MCF 10A (cell line): ENCODE data around the gene ZPBP2. TPM values are rescaled to one million over a fixed set of nuclear protein-coding genes. Genes with fewer than 3 reads are reported as not detected.

Experiments used
- BruUV-seq: library from RNA; stranded (reverse); fragments of 400-500 nt; replicated peaks from 2 replicates; lab custom pipeline; 2021; lab: Mats Ljungman, UMichigan
- CTCF ChIA-PET: fragments of 300-600 bp; sonication (Branson Sonifier 250); formaldehyde crosslinking; extraction: SDS; loops from one replicate; lab custom pipeline; 2021; ENCODE audit warnings: antibody characterized with exemption, inconsistent platforms; lab: Yijun Ruan, JAX
- POLR2A ChIA-PET: fragments of 300-600, 350-650 bp; sonication (Branson Sonifier 250); formaldehyde crosslinking; extraction: SDS; loops from one replicate; lab custom pipeline; 2020; ENCODE audit warnings: antibody characterized with exemption, inconsistent platforms; lab: Yijun Ruan, JAX
- DNase-seq: peaks from one replicate; pipeline ENCODE4 v3.0.0-alpha.2; 2018; ENCODE audit not compliant: unreplicated experiment
- H3K27ac Mint-ChIP-seq: one replicate; pipeline ENCODE4 v1.8.0; 2022; ENCODE audit warnings: mild to moderate bottlenecking, low read depth, mixed read lengths; ENCODE audit not compliant: unreplicated experiment
- H3K27me3 Mint-ChIP-seq: one replicate; pipeline ENCODE4 v1.8.0; 2022; ENCODE audit warnings: mixed read lengths; ENCODE audit not compliant: insufficient read depth, unreplicated experiment
- H3K36me3 Mint-ChIP-seq: one replicate; pipeline ENCODE4 v1.8.0; 2022; ENCODE audit warnings: mild to moderate bottlenecking, moderate library complexity, mixed read lengths; ENCODE audit not compliant: insufficient read depth, unreplicated experiment
- H3K4me1 Mint-ChIP-seq: one replicate; pipeline ENCODE4 v1.8.0; 2022; ENCODE audit warnings: mixed read lengths; ENCODE audit not compliant: insufficient read depth, unreplicated experiment
- H3K4me3 Mint-ChIP-seq: one replicate; pipeline ENCODE4 v1.8.0; 2022; ENCODE audit warnings: mild to moderate bottlenecking, moderate library complexity, mixed read lengths; ENCODE audit not compliant: unreplicated experiment
- H3K9me3 Mint-ChIP-seq: one replicate; pipeline ENCODE4 v1.8.0; 2022; ENCODE audit warnings: mixed read lengths; ENCODE audit not compliant: unreplicated experiment
- CTCF ChIP-seq: fragments of 200-600 bp; IDR thresholded peaks from one replicate; pipeline ENCODE4 v1.8.0; 2022; ENCODE audit warnings: antibody characterized with exemption, mild to moderate bottlenecking; ENCODE audit not compliant: unreplicated experiment
- intact Hi-C: fragments of 100-400 bp; cut with micrococcal nuclease; formaldehyde crosslinking; loops from 2 replicates; pipeline ENCODE4 v1.14.1; 2022
- total RNA-seq: library from RNA; stranded (reverse); gene quantifications from 2 replicates; pipeline ENCODE4 v1.2.3, GENCODE V29; 2022

Gene ZPBP2
- total RNA-seq, 1 experiment from 2014 or later: not detected

DNA sequence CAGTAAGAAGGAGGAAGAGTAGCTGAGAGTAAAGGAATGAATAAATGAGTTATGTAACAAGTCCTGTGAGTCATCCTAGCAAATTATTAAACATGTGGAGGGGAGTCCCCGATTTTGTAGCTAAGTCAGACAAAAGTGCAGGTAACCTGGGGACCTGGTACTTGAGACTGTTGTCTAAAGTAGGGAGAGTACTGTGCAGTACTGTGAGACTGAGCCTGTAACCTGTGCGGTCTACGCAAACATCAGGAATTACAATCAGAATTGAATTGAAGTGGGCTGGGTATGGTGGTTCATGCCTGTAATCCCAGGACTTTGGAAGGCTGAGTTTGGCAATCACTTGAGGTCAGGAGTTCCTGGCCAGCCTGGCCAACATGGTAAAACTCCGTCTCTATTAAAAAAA, 39.6 kb upstream of the ZPBP2 start:
- intact Hi-C loops: no loop called here
- no peaks in the 10 kb centered on the region for H3K36me3 Mint-ChIP-seq
- peak; percentile 18 for DNase-seq
- no peak overlapping the region for H3K27ac Mint-ChIP-seq
- BruUV-seq: no TSS peak
- H3K4me1 Mint-ChIP-seq: no peaks in the 10 kb centered on the region
- TF ChIP-seq CTCF: no peak
- no peak overlapping the region for H3K4me3 Mint-ChIP-seq
- H3K27me3 Mint-ChIP-seq: peaks cover 85% of the 10 kb centered on the region
- CTCF ChIA-PET: no interaction called here
- POLR2A ChIA-PET: interaction anchor here (0.6 kb wide), 1 partner anchor 15 kb away, joined by 3 read pairs; no protein-coding TSS in a partner anchor
- H3K9me3 Mint-ChIP-seq: no peaks in the 10 kb centered on the region

DNA sequence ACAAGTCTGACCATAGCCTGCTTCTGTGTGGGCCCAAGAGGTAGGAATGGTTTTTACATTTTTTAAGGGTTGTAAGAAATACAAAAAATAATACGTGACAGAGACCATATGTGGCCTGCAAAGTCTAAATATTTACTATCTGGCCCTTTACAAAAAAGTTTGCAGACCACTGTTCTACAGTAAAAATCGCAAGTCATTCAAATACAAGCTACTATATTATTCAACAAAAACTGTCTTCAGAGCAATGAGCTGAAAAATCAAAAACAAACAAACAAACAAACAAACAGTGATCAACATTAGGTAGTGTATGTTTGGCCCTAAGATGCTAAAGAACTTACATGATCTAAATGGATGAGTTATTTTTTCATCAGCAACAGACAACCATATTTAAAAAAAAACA, 36.4 kb upstream of the ZPBP2 start:
- CTCF ChIA-PET: interaction anchor here (0.5 kb wide), 1 partner anchor 12 kb away, joined by 4 read pairs; no protein-coding TSS in a partner anchor
- Mint-ChIP-seq H3K27ac (no peak overlapping the region), H3K4me3 (no peak overlapping the region), H3K4me1 (no peaks in the 10 kb centered on the region), H3K9me3 (peaks cover 7% of the 10 kb centered on the region), H3K27me3 (peaks cover 90% of the 10 kb centered on the region), H3K36me3 (no peaks in the 10 kb centered on the region)
- POLR2A ChIA-PET: no interaction called here
- intact Hi-C loops: no loop called here
- no TSS peak for BruUV-seq
- DNase-seq: no peak
- TF ChIP-seq CTCF: no peak

DNA sequence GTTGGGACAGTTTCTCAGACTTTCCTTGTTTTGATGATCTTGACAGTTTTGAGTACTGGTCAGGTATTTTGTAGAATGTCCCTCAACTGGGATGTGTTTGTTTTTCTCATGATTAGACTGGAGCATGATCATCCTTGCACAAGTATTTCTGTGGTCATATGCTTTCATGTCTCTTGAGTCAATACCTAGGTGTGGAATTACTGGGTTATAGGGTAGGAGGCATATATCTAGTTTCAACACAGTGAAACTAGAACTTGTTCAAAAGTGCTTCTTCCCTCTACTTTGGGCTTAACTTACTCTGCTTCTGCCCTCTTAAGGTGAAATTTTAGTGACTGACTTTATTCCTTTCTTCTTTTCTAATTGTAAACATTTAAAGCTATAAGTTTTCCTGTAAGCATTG, 34.0 kb upstream of the ZPBP2 start:
- peaks cover 18% of the 10 kb centered on the region for H3K9me3 Mint-ChIP-seq
- no peak for TF ChIP-seq CTCF
- POLR2A ChIA-PET: no interaction called here
- no peaks in the 10 kb centered on the region for H3K4me1 Mint-ChIP-seq
- DNase-seq: no peak
- intact Hi-C loops: no loop called here
- no TSS peak for BruUV-seq
- H3K36me3 Mint-ChIP-seq: no peaks in the 10 kb centered on the region
- no peak overlapping the region for H3K27ac Mint-ChIP-seq
- peaks cover 86% of the 10 kb centered on the region for H3K27me3 Mint-ChIP-seq
- CTCF ChIA-PET: interaction anchor here (0.6 kb wide), 1 partner anchor 14 kb away, joined by 3 read pairs; no protein-coding TSS in a partner anchor
- H3K4me3 Mint-ChIP-seq: no peak overlapping the region

- no peak for TF ChIP-seq CTCF
- Mint-ChIP-seq H3K4me3 (no peak overlapping the region), H3K4me1 (no peaks in the 10 kb centered on the region), H3K36me3 (no peaks in the 10 kb centered on the region), H3K9me3 (peaks cover 18% of the 10 kb centered on the region), H3K27ac (no peak overlapping the region), H3K27me3 (peaks cover 88% of the 10 kb centered on the region)
- ChIA-PET CTCF (interaction anchor here (0.7 kb wide), 1 partner anchor 9 kb away, joined by 3 read pairs; no protein-coding TSS in a partner anchor), POLR2A (interaction anchor here (0.6 to 1.7 kb wide), 2 partner anchors 145 to 374 kb away, joined by 3 read pairs; partner anchors contain the start of gene CDK12)
- DNase-seq: no peak
- intact Hi-C loops: no loop called here
- BruUV-seq: no TSS peak
Observed at GRCh38 chr17:39835038-39835786, 32.8 kb upstream of the ZPBP2 start.
